Measurements from ENCODE around the gene POMT1. TPM values are rescaled to one million over a fixed set of nuclear protein-coding genes. Genes with fewer than 3 reads are reported as not detected.
A peak's percentile ranks its signal among the peaks of the same experiment; 100 is the strongest.

POMT1 gene
- total and polyA plus RNA-seq, 2 experiments from 2014 or later, result 20.2 to 32.4 TPM

GRCh38 chr9:131552030-131552429 lies 49.3 kb downstream of the POMT1 start:
- Histone ChIP-seq H3K79me2 (replicated peaks; ENCODE audit: insufficient read depth) (no peaks in the 10 kb centered on the region), H2AFZ (no peak overlapping the region), H3K27me3 (ENCODE audit: insufficient read depth) (peaks cover 67% of the 10 kb centered on the region), H3K4me3 (no peak overlapping the region), H3K27ac (ENCODE audit: low read depth) (no peak overlapping the region), H3F3A (replicated peaks; ENCODE audit: low read depth) (no peaks in the 10 kb centered on the region), H3K4me1 (ENCODE audit: insufficient read depth) (no peaks in the 10 kb centered on the region), H3K9me2 (ENCODE audit: insufficient read depth) (no peaks in the 10 kb centered on the region), H3K36me3 (ENCODE audit: insufficient read depth) (no peaks in the 10 kb centered on the region), H4K20me1 (replicated peaks; ENCODE audit: insufficient read depth) (no peaks in the 10 kb centered on the region), H3K4me2 (no peak overlapping the region)
- no peak for ATAC-seq
- DNase-seq (ENCODE audit: low spot score), result no peak
- no peak for TF ChIP-seq NANOG (IDR thresholded peaks at IDR 0.05; ENCODE audit: borderline replicate concordance)
- no peak for TF ChIP-seq JUNB (IDR thresholded peaks at IDR 0.05; ENCODE audit: unreplicated experiment)
- no peak for TF ChIP-seq EZH2phosphoT487 (IDR thresholded peaks at IDR 0.05; ENCODE audit: unreplicated experiment)
- TF ChIP-seq EZH2 (IDR thresholded peaks at IDR 0.05; ENCODE audit: low read depth, unreplicated experiment), result no peak
- TF ChIP-seq, protein P1, sequence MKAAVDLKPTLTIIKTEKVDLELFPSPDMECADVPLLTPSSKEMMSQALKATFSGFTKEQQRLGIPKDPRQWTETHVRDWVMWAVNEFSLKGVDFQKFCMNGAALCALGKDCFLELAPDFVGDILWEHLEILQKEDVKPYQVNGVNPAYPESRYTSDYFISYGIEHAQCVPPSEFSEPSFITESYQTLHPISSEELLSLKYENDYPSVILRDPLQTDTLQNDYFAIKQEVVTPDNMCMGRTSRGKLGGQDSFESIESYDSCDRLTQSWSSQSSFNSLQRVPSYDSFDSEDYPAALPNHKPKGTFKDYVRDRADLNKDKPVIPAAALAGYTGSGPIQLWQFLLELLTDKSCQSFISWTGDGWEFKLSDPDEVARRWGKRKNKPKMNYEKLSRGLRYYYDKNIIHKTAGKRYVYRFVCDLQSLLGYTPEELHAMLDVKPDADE (IDR thresholded peaks at IDR 0.05), result no peak
- TF ChIP-seq ZNF114 (CRISPR knock-in tag; IDR thresholded peaks at IDR 0.05), result no peak
- no peak overlapping the region for H3K27ac Mint-ChIP-seq
- H3K36me3 Mint-ChIP-seq (ENCODE audit: low read depth), result peaks cover 21% of the 10 kb centered on the region
- H3K9me3 Mint-ChIP-seq, result peaks cover 42% of the 10 kb centered on the region
- H3K27me3 Mint-ChIP-seq (ENCODE audit: insufficient read depth, low read depth, poor library complexity), result peaks cover 59% of the 10 kb centered on the region
- H3K4me3 Mint-ChIP-seq, result no peak overlapping the region
- H3K4me1 Mint-ChIP-seq, result peaks cover 7% of the 10 kb centered on the region; the same call in 1 of the 3 replicates

DNA sequence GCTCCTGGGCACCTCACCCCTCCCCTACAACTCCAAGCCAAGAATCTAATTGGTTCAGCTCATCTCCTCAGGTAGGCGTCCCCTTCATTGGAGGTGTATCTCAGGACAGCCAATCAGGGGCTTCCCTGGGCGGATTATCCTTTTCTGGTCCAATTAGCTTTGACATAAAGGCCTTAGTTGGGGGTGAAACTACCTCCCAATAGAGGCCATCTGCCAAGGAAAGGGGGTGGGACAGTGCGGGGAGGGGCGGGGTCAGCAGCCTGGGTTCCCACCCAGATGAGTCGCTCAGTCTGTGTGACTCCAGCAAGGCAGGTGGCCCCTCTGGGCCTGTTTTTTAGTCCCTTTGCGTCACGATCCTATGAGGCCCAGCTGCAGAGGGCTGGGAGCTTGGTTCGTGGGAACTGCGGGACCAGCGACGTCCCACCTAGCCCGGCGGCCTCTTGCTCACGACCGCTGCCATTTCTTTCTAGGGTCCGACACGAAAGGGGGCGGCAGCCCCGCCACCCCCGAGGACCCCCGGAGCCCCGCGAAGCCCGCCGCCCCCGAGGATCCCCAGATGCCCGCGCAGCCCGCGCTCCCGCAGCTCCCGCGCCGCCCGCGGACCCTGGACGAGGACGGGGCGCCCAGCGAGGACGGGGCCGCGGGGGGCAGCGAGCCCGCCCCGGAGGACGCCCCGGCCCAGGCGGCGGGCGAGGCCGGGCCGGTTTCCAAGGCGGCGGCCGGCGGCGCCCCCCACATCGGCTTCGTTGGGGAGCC lies 51.5 kb downstream of the POMT1 start:
- Histone ChIP-seq H2AFZ (no peak overlapping the region), H3K9me2 (ENCODE audit: insufficient read depth) (no peaks in the 10 kb centered on the region), H3K36me3 (ENCODE audit: insufficient read depth) (no peaks in the 10 kb centered on the region), H3K27ac (ENCODE audit: low read depth) (no peak overlapping the region), H4K20me1 (replicated peaks; ENCODE audit: insufficient read depth) (no peaks in the 10 kb centered on the region), H3K4me1 (ENCODE audit: insufficient read depth) (no peaks in the 10 kb centered on the region), H3K27me3 (ENCODE audit: insufficient read depth) (peaks cover 48% of the 10 kb centered on the region), H3K79me2 (replicated peaks; ENCODE audit: insufficient read depth) (no peaks in the 10 kb centered on the region), H3F3A (replicated peaks; ENCODE audit: low read depth) (no peaks in the 10 kb centered on the region), H3K4me3 (peak overlapping the region; percentile 55; the same call in 1 of the 2 replicates), H3K4me2 (peak overlapping the region; percentile 76; the same call in 1 of the 2 replicates)
- Mint-ChIP-seq H3K36me3 (ENCODE audit: low read depth) (no peaks in the 10 kb centered on the region; the same call in 1 of the 3 replicates), H3K4me3 (0 out of 3 replicates have a peak overlapping the region, but pooled peaks have one; percentile 33), H3K27ac (no peak overlapping the region), H3K9me3 (peaks cover 19% of the 10 kb centered on the region), H3K4me1 (no peaks in the 10 kb centered on the region), H3K27me3 (ENCODE audit: insufficient read depth, low read depth, poor library complexity) (peaks cover 46% of the 10 kb centered on the region)
- peak; percentile 62 for ATAC-seq
- DNase-seq (ENCODE audit: low spot score), result peak; percentile 65
- TF ChIP-seq ZNF331 (CRISPR knock-in tag; IDR thresholded peaks at IDR 0.05; ENCODE audit: low read depth) (no peak), ZNF462 (CRISPR knock-in tag; IDR thresholded peaks at IDR 0.05) (no peak), STAT1 (IDR thresholded peaks at IDR 0.05; ENCODE audit: unreplicated experiment) (no peak), NANOG (IDR thresholded peaks at IDR 0.05; ENCODE audit: borderline replicate concordance) (no peak), CREB1 (CRISPR knock-in tag; IDR thresholded peaks at IDR 0.05; ENCODE audit: low read depth) (no peak), EZH2 (IDR thresholded peaks at IDR 0.05; ENCODE audit: low read depth, unreplicated experiment) (no peak)
- TF ChIP-seq, protein P1 (IDR thresholded peaks at IDR 0.05), result no peak

Measured in GM23338 (cell line).